ENCODE results near the gene GOPC. TPM values are rescaled to one million over a fixed set of nuclear protein-coding genes. Genes with fewer than 3 reads are reported as not detected.

Gene GOPC
- total RNA-seq, 4 donors from 2014 or later = 20.7 to 29.1 (median 23.9) TPM

- TF ChIP-seq CTCF (IDR thresholded peaks at IDR 0.05; ENCODE audit: low read depth) = no peak
Measured at GRCh38 chr6:117555262-117555849, 47.0 kb downstream of the GOPC start.

- no peak for TF ChIP-seq CTCF (IDR thresholded peaks at IDR 0.05; ENCODE audit: low read depth)
Measured at GRCh38 chr6:117553142-117553541, 49.2 kb downstream of the GOPC start.

GRCh38 chr6:117552618-117553017 is 49.7 kb downstream of the GOPC start:
- TF ChIP-seq CTCF (IDR thresholded peaks at IDR 0.05; ENCODE audit: low read depth) = no peak

- TF ChIP-seq CTCF (IDR thresholded peaks at IDR 0.05; ENCODE audit: low read depth) = no peak
Measured at GRCh38 chr6:117550618-117551242, 51.6 kb downstream of the GOPC start.

GRCh38 chr6:117550078-117550600 is 52.2 kb downstream of the GOPC start:
- TF ChIP-seq CTCF (IDR thresholded peaks at IDR 0.05; ENCODE audit: low read depth) = no peak

- TF ChIP-seq CTCF (IDR thresholded peaks at IDR 0.05; ENCODE audit: low read depth) = no peak
Measured at GRCh38 chr6:117549611-117550010, 52.7 kb downstream of the GOPC start.

- no peak for TF ChIP-seq CTCF (IDR thresholded peaks at IDR 0.05; ENCODE audit: low read depth)
Measured at GRCh38 chr6:117548797-117549301, 53.5 kb downstream of the GOPC start.

Measured in subcutaneous adipose tissue (tissue), 4 donors.